Spinal cord (tissue), 10 donors: ENCODE measurements around the gene NID2. TPM values are rescaled to one million over a fixed set of nuclear protein-coding genes. Genes with fewer than 3 reads are reported as not detected.

Experiments
- DNase-seq, 6 donors: peaks; one replicate each; pipeline versions ENCODE4 v3.0.0 to v3.0.0-alpha.2; 2013 to 2015; ENCODE audit warnings: low spot score in 6 of 6, low read depth in 4 of 6
- H3K27ac ChIP-seq: one replicate; pipeline ENCODE4 v1.5.1; 2013; ENCODE audit warnings: low read depth, low read length, control low read depth
- H3K27me3 ChIP-seq: one replicate; pipeline ENCODE4 v1.6.1; 2013; ENCODE audit warnings: low read length; ENCODE audit not compliant: control insufficient read depth, insufficient read depth
- H3K36me3 ChIP-seq: one replicate; pipeline ENCODE4 v1.6.1; 2013; ENCODE audit warnings: low read length; ENCODE audit not compliant: control insufficient read depth, insufficient read depth
- H3K4me1 ChIP-seq: one replicate; pipeline ENCODE4 v1.6.1; 2013; ENCODE audit warnings: low read length; ENCODE audit not compliant: control insufficient read depth, insufficient read depth
- H3K4me3 ChIP-seq: one replicate; pipeline ENCODE4 v1.5.1; 2013; ENCODE audit warnings: low read depth, low read length, control low read depth
- H3K9me3 ChIP-seq: one replicate; pipeline ENCODE4 v1.6.1; 2013; ENCODE audit warnings: low read length; ENCODE audit not compliant: control insufficient read depth, insufficient read depth
- WGBS: methylation state at CpG from one replicate; pipeline ENCODE4 v1.1.5; 2013; ENCODE audit warnings: missing lambda C conversion rate; ENCODE audit not compliant: insufficient coverage; 5-methylcytosine and 5-hydroxymethylcytosine counted together
- polyA plus RNA-seq, 2 donors: library from polyadenylated mRNA; unstranded; fragments of 120-200 nt; gene quantifications; one replicate each; pipeline ENCODE4 v1.2.1, GENCODE V29; 2013; ENCODE audit not compliant: insufficient read length in 2 of 2
- total RNA-seq, 2 donors: library from RNA; depleted of rRNA in 1 of 2; stranded (reverse); fragments of 120-200 nt in 1 of 2; fragments of >200 nt in 1 of 2; gene quantifications; one replicate each; pipeline versions ENCODE4 v1.2.3 to v1.2.4, GENCODE V29; 2013 to 2014
- donor health status: healthy.

Gene NID2
- total and polyA plus RNA-seq, 4 donors, result 36.9 to 270 (median 92.8) TPM

DNA sequence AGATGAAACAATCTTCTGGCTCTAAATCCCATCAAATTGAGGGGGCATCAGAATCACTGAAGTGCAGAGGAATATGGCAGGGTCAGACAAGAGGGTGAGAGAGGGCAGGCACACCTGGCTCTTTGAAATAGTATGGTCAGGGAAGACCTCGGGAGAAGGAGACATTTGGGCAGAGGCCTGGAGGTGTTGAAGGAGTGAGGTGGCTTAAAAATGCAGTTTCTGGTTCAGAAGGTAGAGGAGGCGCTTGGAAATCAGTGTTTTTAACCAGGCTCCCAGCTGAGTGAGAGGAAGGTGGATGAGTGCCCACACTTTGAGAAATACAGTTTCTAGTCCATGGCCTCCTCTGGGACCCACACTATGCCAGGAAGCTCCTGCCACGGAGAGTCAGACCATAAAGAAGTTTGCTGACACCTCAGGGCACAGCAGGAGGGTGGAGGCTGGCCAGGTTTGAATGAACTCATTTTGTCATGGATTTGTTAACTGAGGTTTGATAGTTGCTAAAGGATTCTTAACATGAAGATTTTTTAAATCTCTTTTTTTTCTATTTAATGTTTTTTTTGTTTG lies 20.1 kb downstream of the NID2 start:
- Histone ChIP-seq H3K27ac (no peak overlapping the region), H3K4me1 (peaks cover 28% of the 10 kb centered on the region), H3K27me3 (no peaks in the 10 kb centered on the region), H3K36me3 (no peaks in the 10 kb centered on the region), H3K4me3 (no peak overlapping the region), H3K9me3 (no peaks in the 10 kb centered on the region)
- 69% methylated on average over 3 of the region's 3 CpGs for WGBS
- DNase-seq, result peak in 2 of 6 donors; percentile 40 to 45

GRCh38 chr14:52048116-52048515 lies 20.7 kb downstream of the NID2 start:
- Histone ChIP-seq H3K36me3 (no peaks in the 10 kb centered on the region), H3K4me1 (peaks cover 27% of the 10 kb centered on the region), H3K27ac (no peak overlapping the region), H3K4me3 (no peak overlapping the region), H3K27me3 (no peaks in the 10 kb centered on the region), H3K9me3 (no peaks in the 10 kb centered on the region)
- 74% methylated on average over 9 of the region's 10 CpGs for WGBS
- no peak for DNase-seq

DNA sequence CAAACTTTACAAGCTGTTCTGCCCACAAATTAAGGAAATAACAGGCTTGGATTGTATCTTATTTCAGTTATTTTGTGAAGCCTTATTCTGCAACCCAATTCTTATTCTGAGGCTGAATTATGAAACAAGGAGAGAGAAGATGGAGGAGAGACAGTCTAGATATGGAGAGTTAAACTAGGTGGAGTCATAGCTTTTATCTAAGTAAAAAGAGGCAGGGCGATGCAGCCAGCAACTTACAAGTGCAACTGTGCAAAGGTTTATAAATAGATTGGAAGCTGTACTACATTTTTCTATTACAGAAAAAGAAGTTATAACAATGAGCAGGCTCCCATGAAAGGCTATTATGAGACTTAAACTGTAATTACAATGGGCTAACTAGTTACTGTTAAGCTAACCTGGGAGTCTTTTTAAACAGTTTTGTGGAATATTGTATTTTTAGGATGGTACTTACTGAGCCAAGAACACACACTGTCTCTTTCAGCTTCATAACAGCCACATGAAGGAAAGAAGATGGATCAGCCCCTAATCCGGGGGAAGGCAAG lies 22.4 kb downstream of the NID2 start:
- Histone ChIP-seq H3K27me3 (no peaks in the 10 kb centered on the region), H3K27ac (no peak overlapping the region), H3K9me3 (no peaks in the 10 kb centered on the region), H3K4me1 (peaks cover 31% of the 10 kb centered on the region), H3K4me3 (no peak overlapping the region), H3K36me3 (no peaks in the 10 kb centered on the region)
- no CpG with 5 or more reads among the region's 2 CpGs for WGBS
- no peak for DNase-seq

DNA sequence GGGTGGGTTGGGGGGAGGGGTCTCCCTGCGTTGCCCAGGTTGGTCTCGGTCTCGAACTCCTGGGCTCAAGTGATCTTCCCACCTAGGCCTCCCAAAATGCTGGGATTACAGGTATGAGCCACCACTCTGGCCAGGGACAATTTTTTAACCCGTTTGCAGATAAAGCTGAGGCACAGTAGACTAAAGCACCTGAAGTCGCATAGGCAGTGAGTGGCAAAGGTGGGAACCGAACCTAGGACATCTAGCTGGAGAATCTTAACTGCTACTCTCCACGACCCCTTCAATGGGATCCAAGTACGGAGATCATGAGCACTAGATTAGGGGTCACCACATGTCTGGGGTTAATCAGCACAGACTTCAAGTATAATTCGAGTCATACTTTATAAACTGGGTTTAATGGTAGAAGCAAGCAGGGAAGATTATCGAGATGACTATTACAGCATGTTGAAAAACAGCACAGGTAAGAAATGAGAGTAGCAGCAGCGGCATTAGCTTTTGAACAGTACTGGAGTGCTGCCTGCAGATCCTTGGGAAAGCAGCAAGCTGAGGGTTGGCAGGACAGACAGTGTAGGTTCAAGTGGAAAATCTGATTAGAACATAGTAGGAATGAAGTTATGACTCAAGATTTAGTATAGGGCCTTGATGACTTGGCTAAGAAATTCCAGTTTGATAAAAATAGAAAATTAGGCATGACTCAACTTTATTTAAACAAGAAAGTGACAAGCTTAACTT lies 23.9 kb downstream of the NID2 start:
- Histone ChIP-seq H3K4me1 (peaks cover 25% of the 10 kb centered on the region), H3K4me3 (no peak overlapping the region), H3K27me3 (no peaks in the 10 kb centered on the region), H3K36me3 (no peaks in the 10 kb centered on the region), H3K27ac (no peak overlapping the region), H3K9me3 (no peaks in the 10 kb centered on the region)
- DNase-seq, result no peak
- WGBS, result 88% methylated on average over 11 of the region's 11 CpGs

GRCh38 chr14:52043690-52044089 lies 25.2 kb downstream of the NID2 start:
- peak in 1 of 6 donors; percentile 43 for DNase-seq
- Histone ChIP-seq H3K4me1 (peaks cover 15% of the 10 kb centered on the region), H3K9me3 (no peaks in the 10 kb centered on the region), H3K36me3 (no peaks in the 10 kb centered on the region), H3K27me3 (no peaks in the 10 kb centered on the region), H3K27ac (no peak overlapping the region), H3K4me3 (no peak overlapping the region)
- 73% methylated on average over 2 of the region's 5 CpGs for WGBS

- no peak overlapping the region for H3K4me3 ChIP-seq
- peaks cover 8% of the 10 kb centered on the region for H3K4me1 ChIP-seq
- H3K27ac ChIP-seq, result no peak overlapping the region
- H3K9me3 ChIP-seq, result no peaks in the 10 kb centered on the region
- peak in 2 of 6 donors; percentile 79 to 85 for DNase-seq
- no peaks in the 10 kb centered on the region for H3K36me3 ChIP-seq
- 43% methylated on average over 6 of the region's 8 CpGs for WGBS
- H3K27me3 ChIP-seq, result no peaks in the 10 kb centered on the region
These were observed 26.2 kb downstream of the NID2 start for GRCh38 chr14:52042371-52043289.

GRCh38 chr14:52040598-52040997 lies 28.3 kb downstream of the NID2 start:
- Histone ChIP-seq H3K4me1 (peaks cover 8% of the 10 kb centered on the region), H3K36me3 (no peaks in the 10 kb centered on the region), H3K9me3 (no peaks in the 10 kb centered on the region), H3K27ac (no peak overlapping the region), H3K27me3 (no peaks in the 10 kb centered on the region), H3K4me3 (no peak overlapping the region)
- no peak for DNase-seq
- WGBS, result 100% methylated on average over 5 of the region's 7 CpGs

DNA sequence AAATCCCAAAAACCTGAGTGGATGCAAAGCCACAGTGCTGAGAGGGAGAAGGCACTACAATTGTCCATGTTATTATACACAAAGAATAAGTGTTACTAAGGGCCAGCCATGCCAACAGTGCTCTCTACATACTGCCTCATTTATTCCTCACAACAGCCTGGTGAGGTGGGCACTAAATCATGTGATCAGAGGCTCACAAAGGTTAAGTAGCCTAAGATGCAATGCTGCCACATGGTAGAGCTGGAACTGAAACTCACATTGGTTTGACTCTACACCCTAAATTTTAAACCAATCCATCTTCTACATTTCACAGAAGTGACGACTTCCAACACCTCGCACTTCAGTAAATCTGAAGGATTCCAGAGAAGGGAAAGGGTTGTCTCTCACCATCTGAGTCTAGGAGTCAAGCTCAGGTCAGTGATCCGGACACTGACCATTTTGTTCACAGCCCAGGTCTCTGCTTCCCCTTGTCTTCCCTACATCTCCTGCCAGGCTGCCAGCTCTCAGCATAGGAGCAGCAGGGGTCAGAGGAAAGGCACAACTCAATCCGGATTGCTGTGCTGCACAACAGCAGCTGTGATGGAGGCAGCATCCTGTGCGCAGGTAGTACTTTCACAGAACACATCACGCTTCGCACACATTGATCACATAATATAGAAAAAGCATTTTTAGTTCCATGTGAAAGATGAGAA lies 29.6 kb downstream of the NID2 start:
- H3K27ac ChIP-seq, result no peak overlapping the region
- no peak overlapping the region for H3K4me3 ChIP-seq
- no peaks in the 10 kb centered on the region for H3K9me3 ChIP-seq
- peaks cover 8% of the 10 kb centered on the region for H3K4me1 ChIP-seq
- 76% methylated on average over 3 of the region's 7 CpGs for WGBS
- no peak for DNase-seq
- no peaks in the 10 kb centered on the region for H3K27me3 ChIP-seq
- H3K36me3 ChIP-seq, result no peaks in the 10 kb centered on the region

GRCh38 chr14:52033101-52033642 lies 35.7 kb downstream of the NID2 start:
- Histone ChIP-seq H3K4me1 (peaks cover 5% of the 10 kb centered on the region), H3K4me3 (no peak overlapping the region), H3K27me3 (no peaks in the 10 kb centered on the region), H3K27ac (no peak overlapping the region), H3K36me3 (no peaks in the 10 kb centered on the region), H3K9me3 (no peaks in the 10 kb centered on the region)
- WGBS, result 26% methylated on average over 2 of the region's 10 CpGs
- no peak for DNase-seq
